HEK293T (cell line): ENCODE results near the gene ZNF30.

Experiments used
- CTCF ChIA-PET: fragments of 350-600 bp; formaldehyde crosslinking; extraction: SDS; loops from one replicate; lab custom pipeline; 2021; ENCODE audit warnings: antibody characterized with exemption, inconsistent platforms; lab: Yijun Ruan, JAX
- POLR2A ChIA-PET: fragments of 350-600 bp; formaldehyde crosslinking; extraction: SDS; loops from one replicate; lab custom pipeline; 2020; ENCODE audit warnings: antibody characterized with exemption, inconsistent platforms; lab: Yijun Ruan, JAX
- DNase-seq: peaks from one replicate; pipeline ENCODE4 v3.0.0; 2012; ENCODE audit warnings: mixed read lengths; ENCODE audit errors: extremely low spot score
- SP1 ChIP-seq: fragments of 450-650 bp; IDR thresholded peaks from 2 replicates; pipeline ENCODE4 v1.6.1; 2017

The ZNF30 gene

DNA sequence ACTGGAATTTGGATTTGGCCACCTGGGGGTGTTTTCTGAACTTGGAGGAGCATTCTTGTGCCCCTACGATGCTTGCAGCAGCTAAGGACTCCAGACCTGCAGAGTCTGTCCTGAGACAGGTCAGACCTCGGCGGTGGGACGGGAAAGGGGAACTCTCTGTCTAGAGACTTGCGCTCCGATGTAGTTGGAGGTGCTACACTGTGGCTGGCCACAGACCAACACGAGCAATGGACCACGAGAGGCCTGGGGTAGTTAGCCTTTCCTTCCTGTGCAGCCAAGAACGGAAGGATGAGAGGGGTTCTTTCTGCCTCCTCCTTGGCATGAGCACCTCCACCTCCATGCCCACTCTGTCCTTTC is 67.6 kb downstream of the ZNF30 start:
- POLR2A ChIA-PET = no interaction called here
- CTCF ChIA-PET = no interaction called here
- DNase-seq = no peak
- TF ChIP-seq SP1 = no peak
